ENCODE data around the gene UCP2. TPM values are rescaled to one million over a fixed set of nuclear protein-coding genes. Genes with fewer than 3 reads are reported as not detected.
A peak's percentile ranks its signal among the peaks of the same experiment; 100 is the strongest.

UCP2 gene
- total and polyA plus RNA-seq, 11 donors: 11.9 to 170 (median 19.7) TPM

GRCh38 chr11:73950869-73951710, 31.6 kb downstream of the UCP2 start, which contains the start of gene DNAJB13:
TSS of gene DNAJB13 (plus strand) at chr11:73951026. CDS start at chr11:73951070, 44 bp downstream.
- no peaks in the 10 kb centered on the region for H3K36me3 ChIP-seq
- DNase-seq (no peak), ATAC-seq (peak in 2 of 4 donors; percentile 34 to 57)
- H3K4me1 ChIP-seq: no peaks in the 10 kb centered on the region
- WGBS, 4 donors: 81 to 87% (median 85%) methylated on average over 12 of the region's 12 CpGs
- no peak for TF ChIP-seq CTCF (IDR thresholded peaks at IDR 0.05)
- H3K4me3 ChIP-seq: no peak within 1 kb of the TSS
- H3K27me3 ChIP-seq: peaks cover 0 to 7% (median 0%) of the 10 kb centered on the region in 9 donors
- no peaks in the 10 kb centered on the region for H3K9me3 ChIP-seq
- H3K27ac ChIP-seq: no peak within 1 kb of the TSS
- intact Hi-C loops (cut with DNase I): no loop called here

- H3K27me3 ChIP-seq: no peaks in the 10 kb centered on the region
- no peaks in the 10 kb centered on the region for H3K36me3 ChIP-seq
- H3K27ac ChIP-seq: no peak overlapping the region
- ATAC-seq: no peak
- TF ChIP-seq POLR2A (IDR thresholded peaks at IDR 0.05) (no peak), CTCF (IDR thresholded peaks at IDR 0.05) (no peak)
- intact Hi-C loops (cut with DNase I): no loop called here
- no peak for DNase-seq
- no peaks in the 10 kb centered on the region for H3K4me1 ChIP-seq
- 85 to 98% (median 96%) methylated on average over 5 of the region's 5 CpGs for WGBS, 4 donors
- no peak overlapping the region for H3K4me3 ChIP-seq
- no peaks in the 10 kb centered on the region for H3K9me3 ChIP-seq
Observed at GRCh38 chr11:73949912-73950311, 32.7 kb downstream of the UCP2 start.

- H3K27ac ChIP-seq: no peak overlapping the region
- ATAC-seq (no peak), DNase-seq (no peak)
- H3K27me3 ChIP-seq: no peaks in the 10 kb centered on the region
- intact Hi-C loops (cut with DNase I): no loop called here
- WGBS, 4 donors: 79 to 90% (median 87%) methylated on average over 4 of the region's 4 CpGs
- no peaks in the 10 kb centered on the region for H3K4me1 ChIP-seq
- no peaks in the 10 kb centered on the region for H3K36me3 ChIP-seq
- no peaks in the 10 kb centered on the region for H3K9me3 ChIP-seq
- TF ChIP-seq CTCF (IDR thresholded peaks at IDR 0.05) (no peak), POLR2A (IDR thresholded peaks at IDR 0.05) (no peak)
- H3K4me3 ChIP-seq: no peak overlapping the region
Observed at GRCh38 chr11:73949246-73949645, 33.4 kb downstream of the UCP2 start.

- WGBS, 4 donors: 80 to 88% (median 86%) methylated on average over 13 of the region's 13 CpGs
- Histone ChIP-seq H3K27ac (no peak overlapping the region), H3K9me3 (no peaks in the 10 kb centered on the region), H3K36me3 (no peaks in the 10 kb centered on the region), H3K4me1 (peaks cover 0 to 3% (median 0%) of the 10 kb centered on the region in 12 donors), H3K27me3 (no peaks in the 10 kb centered on the region), H3K4me3 (no peak overlapping the region)
- intact Hi-C loops (cut with DNase I): no loop called here
- no peak for ATAC-seq
- no peak for TF ChIP-seq CTCF (IDR thresholded peaks at IDR 0.05)
- no peak for TF ChIP-seq POLR2A (IDR thresholded peaks at IDR 0.05)
- DNase-seq: no peak
Observed at GRCh38 chr11:73946798-73947458, 35.7 kb downstream of the UCP2 start.

Data from heart left ventricle (tissue), 16 donors.